Measurements from ENCODE around the gene RNF141. TPM values are rescaled to one million over a fixed set of nuclear protein-coding genes. Genes with fewer than 3 reads are reported as not detected.

RNF141 gene
- total RNA-seq, 1 donor from 2014 or later = 49.3 TPM

- Histone ChIP-seq H3K27me3 (no peaks in the 10 kb centered on the region), H3K9ac (no peak overlapping the region), H3K36me3 (no peaks in the 10 kb centered on the region), H4K20me1 (ENCODE audit: low read depth) (no peaks in the 10 kb centered on the region), H3F3A (ENCODE audit: low read depth) (no peaks in the 10 kb centered on the region), H2AFZ (replicated peaks) (no peak overlapping the region), H3K9me3 (ENCODE audit: low read depth) (no peaks in the 10 kb centered on the region), H3K27ac (no peak overlapping the region), H3K4me3 (no peak overlapping the region), H3K4me2 (no peak overlapping the region), H3K79me2 (ENCODE audit: low read depth) (no peaks in the 10 kb centered on the region), H3K4me1 (no peaks in the 10 kb centered on the region)
- no peak overlapping the region for H3K27ac Mint-ChIP-seq
- TF ChIP-seq CTCF (IDR thresholded peaks at IDR 0.05) = no peak
- no peak for TF ChIP-seq EZH2 (IDR thresholded peaks at IDR 0.05)
- TF ChIP-seq EZH2phosphoT487 (IDR thresholded peaks at IDR 0.05) = no peak
- H3K9me3 Mint-ChIP-seq = no peaks in the 10 kb centered on the region
- no peaks in the 10 kb centered on the region for H3K27me3 Mint-ChIP-seq (ENCODE audit: insufficient read depth, low read depth)
- no peak overlapping the region for H3K4me3 Mint-ChIP-seq
- H3K4me1 Mint-ChIP-seq = no peaks in the 10 kb centered on the region
- no peaks in the 10 kb centered on the region for H3K36me3 Mint-ChIP-seq
- DNase-seq (ENCODE audit: low spot score) = no peak
Observed at GRCh38 chr11:10561043-10561818, 20.2 kb upstream of the RNF141 start.

- H3K4me1 Mint-ChIP-seq = no peaks in the 10 kb centered on the region
- H3K4me3 Mint-ChIP-seq = no peak overlapping the region
- no peak for DNase-seq (ENCODE audit: low spot score)
- no peaks in the 10 kb centered on the region for H3K4me1 ChIP-seq
- no peaks in the 10 kb centered on the region for H3K9me3 Mint-ChIP-seq
- no peak overlapping the region for H3K4me2 ChIP-seq
- H3K9ac ChIP-seq = no peak overlapping the region
- no peaks in the 10 kb centered on the region for H3K79me2 ChIP-seq (ENCODE audit: low read depth)
- H3K27ac ChIP-seq = no peak overlapping the region
- no peaks in the 10 kb centered on the region for H3F3A ChIP-seq (ENCODE audit: low read depth)
- H3K27me3 ChIP-seq = no peaks in the 10 kb centered on the region
- H3K4me3 ChIP-seq = no peak overlapping the region
- no peak overlapping the region for H3K27ac Mint-ChIP-seq
- no peaks in the 10 kb centered on the region for H3K27me3 Mint-ChIP-seq (ENCODE audit: insufficient read depth, low read depth)
- TF ChIP-seq CTCF (IDR thresholded peaks at IDR 0.05) = no peak
- no peak for TF ChIP-seq EZH2 (IDR thresholded peaks at IDR 0.05)
- TF ChIP-seq EZH2phosphoT487 (IDR thresholded peaks at IDR 0.05) = no peak
- H3K36me3 Mint-ChIP-seq = no peaks in the 10 kb centered on the region
- H3K9me3 ChIP-seq (ENCODE audit: low read depth) = no peaks in the 10 kb centered on the region
- no peak overlapping the region for H2AFZ ChIP-seq (replicated peaks)
- no peaks in the 10 kb centered on the region for H3K36me3 ChIP-seq
- H4K20me1 ChIP-seq (ENCODE audit: low read depth) = no peaks in the 10 kb centered on the region
Observed at GRCh38 chr11:10558288-10558687, 17.3 kb upstream of the RNF141 start.

- H3F3A ChIP-seq (ENCODE audit: low read depth) = no peaks in the 10 kb centered on the region
- no peak overlapping the region for H3K4me2 ChIP-seq
- no peak for DNase-seq (ENCODE audit: low spot score)
- H4K20me1 ChIP-seq (ENCODE audit: low read depth) = no peaks in the 10 kb centered on the region
- Mint-ChIP-seq H3K4me1 (no peaks in the 10 kb centered on the region), H3K27me3 (ENCODE audit: insufficient read depth, low read depth) (peaks cover under 1% of the 10 kb centered on the region), H3K9me3 (peaks cover 3% of the 10 kb centered on the region), H3K4me3 (no peak overlapping the region), H3K27ac (no peak overlapping the region), H3K36me3 (no peaks in the 10 kb centered on the region)
- no peaks in the 10 kb centered on the region for H3K4me1 ChIP-seq
- H3K4me3 ChIP-seq = no peak overlapping the region
- no peak overlapping the region for H3K9ac ChIP-seq
- no peaks in the 10 kb centered on the region for H3K9me3 ChIP-seq (ENCODE audit: low read depth)
- H2AFZ ChIP-seq (replicated peaks) = no peak overlapping the region
- no peak overlapping the region for H3K27ac ChIP-seq
- no peaks in the 10 kb centered on the region for H3K79me2 ChIP-seq (ENCODE audit: low read depth)
- no peak for TF ChIP-seq EZH2 (IDR thresholded peaks at IDR 0.05)
- TF ChIP-seq CTCF (IDR thresholded peaks at IDR 0.05) = no peak
- TF ChIP-seq EZH2phosphoT487 (IDR thresholded peaks at IDR 0.05) = no peak
- no peaks in the 10 kb centered on the region for H3K36me3 ChIP-seq
- H3K27me3 ChIP-seq = no peaks in the 10 kb centered on the region
Observed at GRCh38 chr11:10556590-10556989, 15.6 kb upstream of the RNF141 start.

All from neural progenitor cell (in vitro differentiated cells).